Ectodermal cell (in vitro differentiated cells): ENCODE results near the gene EPHA7.

Experiments
- H3K27ac ChIP-seq: 2 replicates; pipeline ENCODE4 v1.7.0; 2013; ENCODE audit warnings: mild to moderate bottlenecking, low read depth, low read length; ENCODE audit not compliant: insufficient read depth, poor library complexity, severe bottlenecking
- H3K27me3 ChIP-seq: 2 replicates; pipeline ENCODE4 v1.7.0; 2013; ENCODE audit warnings: mild to moderate bottlenecking, low read length; ENCODE audit not compliant: insufficient read depth, control insufficient read depth, poor library complexity, severe bottlenecking
- H3K36me3 ChIP-seq: one replicate; pipeline ENCODE4 v1.7.0; 2013; ENCODE audit warnings: low read length; ENCODE audit not compliant: control insufficient read depth, insufficient read depth
- H3K4me1 ChIP-seq: one replicate; pipeline ENCODE4 v1.7.0; 2013; ENCODE audit warnings: low read length; ENCODE audit not compliant: control insufficient read depth, insufficient read depth
- H3K4me3 ChIP-seq: 2 replicates; pipeline ENCODE4 v1.7.0; 2013; ENCODE audit warnings: low read depth, low read length, control low read depth; ENCODE audit not compliant: insufficient read depth
- H3K9me3 ChIP-seq: 2 replicates; pipeline ENCODE4 v1.7.0; 2013; ENCODE audit warnings: mild to moderate bottlenecking, low read length, moderate library complexity; ENCODE audit not compliant: control insufficient read depth
- whole genome bisulfite sequencing, 2 experiments: methylation state at CpG; one replicate each; pipeline ENCODE4 v1.1.7; 2013; ENCODE audit warnings: missing lambda C conversion rate in 2 of 2; 5-methylcytosine and 5-hydroxymethylcytosine counted together

EPHA7 gene

GRCh38 chr6:93418408-93419303, 703 bp downstream of the EPHA7 start:
- H3K9me3 ChIP-seq = no peaks in the 10 kb centered on the region
- H3K27ac ChIP-seq = no peak overlapping the region
- peak overlapping the region; percentile 95 for H3K4me3 ChIP-seq
- no peaks in the 10 kb centered on the region for H3K4me1 ChIP-seq
- H3K27me3 ChIP-seq = peaks cover 8% of the 10 kb centered on the region
- H3K36me3 ChIP-seq = no peaks in the 10 kb centered on the region
- 0% methylated on average over 89 of the region's 89 CpGs for WGBS, 2 experiments

- Histone ChIP-seq H3K27ac (no peak overlapping the region), H3K4me1 (no peaks in the 10 kb centered on the region), H3K4me3 (peak overlapping the region; percentile 95), H3K9me3 (no peaks in the 10 kb centered on the region), H3K27me3 (peaks cover 8% of the 10 kb centered on the region), H3K36me3 (no peaks in the 10 kb centered on the region)
- WGBS, 2 experiments = 0 to 2% methylated on average over 2 to 5 of the region's 5 CpGs
Observed at GRCh38 chr6:93418033-93418407, 1.3 kb downstream of the EPHA7 start.

- Histone ChIP-seq H3K4me1 (no peaks in the 10 kb centered on the region), H3K27ac (no peak overlapping the region), H3K27me3 (peaks cover 8% of the 10 kb centered on the region), H3K9me3 (no peaks in the 10 kb centered on the region), H3K4me3 (peak overlapping the region; percentile 95), H3K36me3 (no peaks in the 10 kb centered on the region)
- WGBS, 2 experiments = 1% methylated on average over 27 of the region's 27 CpGs
Observed at GRCh38 chr6:93417421-93418013, 1.8 kb downstream of the EPHA7 start.

- no peak overlapping the region for H3K27ac ChIP-seq
- whole genome bisulfite sequencing, 2 experiments = 0% methylated on average over 77 of the region's 77 CpGs
- H3K4me3 ChIP-seq = peak overlapping the region; percentile 95
- H3K27me3 ChIP-seq = peaks cover 8% of the 10 kb centered on the region
- H3K36me3 ChIP-seq = no peaks in the 10 kb centered on the region
- no peaks in the 10 kb centered on the region for H3K4me1 ChIP-seq
- no peaks in the 10 kb centered on the region for H3K9me3 ChIP-seq
Observed at GRCh38 chr6:93416571-93417420, 2.6 kb downstream of the EPHA7 start.

GRCh38 chr6:93413190-93413589, 6.2 kb downstream of the EPHA7 start:
- Histone ChIP-seq H3K4me3 (no peak overlapping the region), H3K4me1 (no peaks in the 10 kb centered on the region), H3K27ac (no peak overlapping the region), H3K9me3 (no peaks in the 10 kb centered on the region), H3K36me3 (peaks cover 14% of the 10 kb centered on the region), H3K27me3 (peaks cover 8% of the 10 kb centered on the region)

GRCh38 chr6:93412452-93412851, 6.9 kb downstream of the EPHA7 start:
- Histone ChIP-seq H3K4me1 (no peaks in the 10 kb centered on the region), H3K4me3 (no peak overlapping the region), H3K9me3 (no peaks in the 10 kb centered on the region), H3K27ac (no peak overlapping the region), H3K36me3 (peaks cover 14% of the 10 kb centered on the region), H3K27me3 (peaks cover 1% of the 10 kb centered on the region)

GRCh38 chr6:93407186-93407585, 12.2 kb downstream of the EPHA7 start:
- Histone ChIP-seq H3K27ac (no peak overlapping the region), H3K27me3 (no peaks in the 10 kb centered on the region), H3K9me3 (no peaks in the 10 kb centered on the region), H3K4me3 (no peak overlapping the region), H3K4me1 (no peaks in the 10 kb centered on the region), H3K36me3 (peaks cover 14% of the 10 kb centered on the region)
- 100% methylated on average over 1 of the region's 1 CpG; no CpG with 5 or more reads in 1 of the 2 experiments for WGBS, 2 experiments

- Histone ChIP-seq H3K36me3 (no peaks in the 10 kb centered on the region), H3K27me3 (no peaks in the 10 kb centered on the region), H3K9me3 (no peaks in the 10 kb centered on the region), H3K27ac (no peak overlapping the region), H3K4me3 (no peak overlapping the region), H3K4me1 (no peaks in the 10 kb centered on the region)
- 98 to 100% methylated on average over 3 of the region's 3 CpGs for WGBS, 2 experiments
Observed at GRCh38 chr6:93403390-93403789, 16.0 kb downstream of the EPHA7 start.

- H3K9me3 ChIP-seq = no peaks in the 10 kb centered on the region
- 56 to 73% methylated on average over 1 of the region's 1 CpG for WGBS, 2 experiments
- no peaks in the 10 kb centered on the region for H3K4me1 ChIP-seq
- H3K4me3 ChIP-seq = no peak overlapping the region
- no peak overlapping the region for H3K27ac ChIP-seq
- peaks cover 5% of the 10 kb centered on the region for H3K36me3 ChIP-seq
- H3K27me3 ChIP-seq = no peaks in the 10 kb centered on the region
Observed at GRCh38 chr6:93398723-93399122, 20.6 kb downstream of the EPHA7 start.

GRCh38 chr6:93394471-93394870, 24.9 kb downstream of the EPHA7 start:
- Histone ChIP-seq H3K36me3 (peaks cover 5% of the 10 kb centered on the region), H3K27ac (no peak overlapping the region), H3K4me3 (no peak overlapping the region), H3K9me3 (no peaks in the 10 kb centered on the region), H3K4me1 (no peaks in the 10 kb centered on the region), H3K27me3 (no peaks in the 10 kb centered on the region)
- WGBS, 2 experiments = 77 to 85% methylated on average over 2 of the region's 2 CpGs
